Stimulated activated CD8-positive, alpha-beta memory T cell treated with anti-CD3 and anti-CD28 coated beads, Interleukin-15, amount 100 ng/mL, for 4 hours (primary cell): ENCODE data around the gene FCER2.

Source experiments
- DNase-seq, 2 donors: peaks; one replicate each; pipeline ENCODE4 v3.0.0-alpha.2; 2020; ENCODE audit warnings: low read depth in 2 of 2

The FCER2 gene

DNA sequence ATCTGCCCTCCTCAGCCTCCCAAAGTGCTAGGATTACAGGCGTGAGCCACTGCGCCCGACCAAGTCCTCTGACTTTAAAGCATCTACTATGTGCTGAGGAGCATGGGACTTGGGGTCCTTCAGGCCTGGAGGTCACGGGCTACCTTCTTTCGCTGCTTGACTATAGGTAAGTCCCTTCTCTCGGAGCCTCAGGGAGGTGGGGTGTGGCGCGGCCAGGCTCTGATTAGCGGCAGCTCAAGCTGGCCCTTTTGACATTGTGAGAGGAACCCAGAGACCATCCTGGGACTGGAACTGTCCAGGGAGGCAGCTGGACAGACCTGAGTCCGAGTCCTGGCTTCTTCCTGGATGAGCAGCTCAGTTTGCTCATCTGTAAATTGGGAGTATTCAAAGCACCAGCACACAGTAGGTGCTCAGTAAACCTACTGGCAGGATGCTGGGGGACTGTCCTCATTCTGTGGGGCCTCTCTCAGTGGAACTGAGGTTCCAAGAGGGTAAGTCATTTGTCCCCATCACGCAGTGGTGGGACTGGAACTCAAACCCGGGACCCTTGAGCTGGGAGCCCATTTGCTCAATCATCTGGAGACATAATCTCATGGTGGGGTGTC is 780 bp downstream of the FCER2 start:
- no peak for DNase-seq

DNA sequence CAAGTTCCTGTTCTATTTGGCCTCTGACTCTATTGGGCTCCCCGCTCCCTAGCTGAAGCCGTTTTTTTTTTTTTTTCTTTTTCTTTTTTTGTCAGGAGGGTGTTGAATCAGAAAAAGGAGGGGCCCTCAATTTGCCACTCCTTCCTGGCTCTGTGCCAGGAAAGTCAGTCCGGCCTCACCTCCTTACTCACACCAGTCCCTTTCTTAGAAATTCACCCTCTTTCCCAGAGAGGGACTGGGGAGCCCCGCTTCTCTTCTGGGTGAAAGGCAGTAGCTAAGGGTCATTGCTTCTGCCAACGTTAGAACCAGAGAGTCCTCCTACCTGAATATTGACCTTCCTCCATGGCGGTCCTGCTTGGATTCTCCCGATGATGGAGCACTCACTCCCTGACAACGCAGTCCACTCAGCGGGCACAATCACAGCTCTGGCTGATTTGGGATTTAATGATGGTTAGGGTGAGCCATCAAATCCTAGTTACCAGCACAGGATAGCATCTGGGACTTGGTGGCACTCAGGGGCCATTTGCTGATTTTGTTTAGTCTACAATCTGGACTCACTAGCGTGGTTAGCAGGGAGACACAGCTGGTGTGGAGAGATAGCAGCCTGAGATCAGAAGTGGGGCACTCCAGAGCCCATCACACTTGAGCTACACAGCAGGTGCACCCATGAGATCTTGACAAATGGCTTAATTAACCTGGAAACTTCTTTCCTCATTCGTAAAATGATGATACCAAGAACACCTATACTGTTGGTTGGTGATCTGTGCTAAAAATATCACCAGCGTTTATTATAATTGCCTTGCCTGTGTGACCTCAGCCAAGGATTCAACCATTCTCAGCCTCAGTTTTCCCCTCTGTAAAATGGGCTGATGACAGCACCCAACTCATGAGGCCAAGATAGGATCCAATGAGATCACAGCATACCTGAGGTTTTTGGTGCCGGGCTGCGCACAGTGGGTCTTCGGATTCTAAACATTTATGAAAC is 2.2 kb downstream of the FCER2 start:
- DNase-seq: no peak

DNA sequence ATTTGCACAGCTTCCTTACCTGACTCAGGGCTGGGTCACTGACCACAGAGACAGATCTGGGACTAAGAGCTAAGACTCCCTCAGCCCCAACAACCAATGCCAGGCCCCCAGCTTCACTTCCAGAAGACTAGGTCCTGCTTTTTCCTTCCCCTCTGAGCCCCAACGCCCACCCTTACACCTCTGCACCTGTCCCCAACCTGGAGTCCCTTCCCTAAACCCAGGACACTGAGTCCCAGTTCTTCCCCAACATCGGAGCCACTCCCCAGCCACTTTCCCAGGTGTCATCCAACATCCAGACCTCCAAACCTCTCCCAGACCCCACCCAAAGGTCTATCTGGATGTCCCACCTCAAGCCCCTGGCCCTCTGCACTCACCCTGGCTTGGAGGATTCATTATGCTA is 2.9 kb downstream of the FCER2 start:
- DNase-seq: no peak

GRCh38 chr19:7698583-7698982 is 3.3 kb downstream of the FCER2 start:
- no peak for DNase-seq

- DNase-seq: no peak
Measured at GRCh38 chr19:7697721-7698287, 4.1 kb downstream of the FCER2 start.

DNA sequence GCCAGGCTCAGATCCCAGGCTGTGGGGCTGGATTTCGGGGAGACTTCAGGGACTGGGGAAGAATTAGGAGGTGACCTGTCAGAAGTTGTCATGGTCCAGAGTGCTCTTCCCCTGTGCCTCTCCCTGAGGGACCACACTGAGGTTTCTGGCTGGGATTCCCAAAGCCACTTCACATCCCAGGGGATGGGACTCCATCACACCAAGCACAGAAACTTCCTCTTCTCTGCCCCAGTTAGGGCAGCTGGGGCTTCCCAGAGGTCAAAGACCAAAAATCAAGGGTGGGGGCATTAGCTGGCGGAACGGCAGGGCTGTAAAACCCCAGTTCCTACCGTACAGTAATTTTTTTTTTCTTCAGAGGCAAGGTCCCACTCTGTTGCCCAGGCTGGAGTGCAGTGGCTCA is 7.4 kb downstream of the FCER2 start:
- DNase-seq: no peak

- no peak for DNase-seq
Measured at GRCh38 chr19:7692417-7693088, 9.4 kb downstream of the FCER2 start.

- DNase-seq: no peak
Measured at GRCh38 chr19:7691497-7691896, 10.4 kb downstream of the FCER2 start.

DNA sequence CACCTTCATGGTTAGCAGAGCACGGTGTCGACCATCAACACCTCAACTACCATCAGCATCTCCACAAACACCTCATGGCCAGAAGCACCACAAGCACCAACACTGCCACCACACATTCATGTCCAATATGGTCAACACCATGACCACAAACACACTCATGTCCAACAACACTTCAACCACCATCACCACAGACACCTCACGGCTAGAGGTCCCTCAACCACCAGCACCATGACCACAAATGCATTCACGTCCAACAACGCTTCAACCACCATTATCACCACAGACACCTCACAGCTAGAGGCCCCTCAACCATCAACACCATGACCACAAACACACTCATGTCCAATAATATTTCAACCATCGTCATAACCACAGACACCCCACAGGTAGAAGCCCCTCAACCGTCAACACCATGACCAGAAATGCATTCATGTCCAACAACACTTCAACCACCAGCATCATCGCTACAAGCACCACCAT is 11.1 kb downstream of the FCER2 start:
- DNase-seq: no peak

DNA sequence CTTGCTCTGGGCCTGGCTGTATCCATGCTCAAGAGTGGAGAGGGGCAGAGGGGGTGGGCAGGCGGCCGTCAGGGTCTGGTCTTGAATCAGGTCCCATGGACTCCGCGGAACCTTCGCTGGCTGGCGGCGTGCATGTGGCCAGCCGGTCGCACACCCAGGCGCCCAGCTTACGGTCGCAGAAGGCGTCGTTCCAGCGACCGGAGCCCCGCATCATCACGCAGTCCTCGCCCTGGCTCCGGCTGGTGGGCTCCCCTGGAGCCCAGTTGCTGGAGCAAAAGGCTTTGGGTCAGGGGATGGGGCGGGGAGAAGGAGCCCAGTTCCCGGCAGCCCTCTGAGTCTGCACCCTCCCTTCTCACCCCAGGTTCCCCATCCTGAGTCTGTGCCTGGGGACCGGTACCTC is 12.8 kb downstream of the FCER2 start:
- no peak for DNase-seq

- no peak for DNase-seq
Measured at GRCh38 chr19:7687177-7687576, 14.8 kb downstream of the FCER2 start.

DNA sequence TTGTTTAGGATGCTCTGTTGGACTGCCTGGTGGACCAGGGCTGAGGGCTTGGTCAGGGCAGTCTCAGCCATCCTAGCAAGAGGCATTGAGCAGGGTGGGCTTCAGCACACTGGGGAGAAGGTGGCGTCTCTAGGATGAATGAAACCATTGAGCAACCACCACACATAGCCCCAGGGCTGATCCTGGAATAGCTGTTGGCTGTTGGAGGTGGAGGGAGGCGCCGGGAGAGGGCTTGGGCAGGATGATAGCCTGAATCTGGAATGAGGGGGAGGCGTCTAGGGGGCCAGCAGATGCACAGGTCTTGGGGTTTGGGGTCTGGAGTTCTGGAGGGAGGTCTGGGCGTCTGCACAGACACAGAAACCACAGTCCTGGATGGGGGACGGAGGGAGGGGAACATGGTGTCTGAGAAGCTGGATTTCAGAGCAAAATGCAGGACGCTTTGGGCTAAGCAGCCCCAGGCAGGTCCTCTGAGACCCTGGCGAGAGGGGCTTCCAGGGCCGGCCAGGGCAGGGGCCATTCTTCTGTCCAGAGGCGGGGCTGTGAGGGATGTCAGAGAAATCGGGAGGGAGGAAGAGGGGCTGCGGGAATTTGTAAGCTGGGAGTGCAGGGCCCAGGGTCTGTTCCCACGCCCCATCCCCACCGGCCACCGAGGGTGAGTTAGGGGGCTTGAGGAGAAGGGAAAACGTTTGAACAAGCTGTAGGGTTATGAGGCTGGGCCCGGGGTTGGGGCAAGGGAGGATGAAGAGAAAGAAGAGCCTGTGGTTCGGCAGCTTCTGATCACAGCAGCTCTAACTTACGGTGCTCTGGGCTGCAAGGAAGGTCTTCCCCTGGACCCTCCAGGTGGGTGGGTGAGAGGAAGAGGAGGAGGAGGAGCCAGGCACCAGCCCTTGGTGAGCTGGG is 16.1 kb downstream of the FCER2 start:
- no peak for DNase-seq

GRCh38 chr19:7682175-7682855 is 19.6 kb downstream of the FCER2 start:
- no peak for DNase-seq

GRCh38 chr19:7681340-7682174 is 20.4 kb downstream of the FCER2 start:
- DNase-seq: peak; percentile 48 to 76

GRCh38 chr19:7680606-7681339 is 21.2 kb downstream of the FCER2 start, which contains the start of gene TRAPPC5:
Gene TRAPPC5, plus strand, starts transcription at chr19:7680833. Its CDS starts 1,421 bp downstream, at chr19:7682254.
- DNase-seq: peak; percentile 70 to 78

DNA sequence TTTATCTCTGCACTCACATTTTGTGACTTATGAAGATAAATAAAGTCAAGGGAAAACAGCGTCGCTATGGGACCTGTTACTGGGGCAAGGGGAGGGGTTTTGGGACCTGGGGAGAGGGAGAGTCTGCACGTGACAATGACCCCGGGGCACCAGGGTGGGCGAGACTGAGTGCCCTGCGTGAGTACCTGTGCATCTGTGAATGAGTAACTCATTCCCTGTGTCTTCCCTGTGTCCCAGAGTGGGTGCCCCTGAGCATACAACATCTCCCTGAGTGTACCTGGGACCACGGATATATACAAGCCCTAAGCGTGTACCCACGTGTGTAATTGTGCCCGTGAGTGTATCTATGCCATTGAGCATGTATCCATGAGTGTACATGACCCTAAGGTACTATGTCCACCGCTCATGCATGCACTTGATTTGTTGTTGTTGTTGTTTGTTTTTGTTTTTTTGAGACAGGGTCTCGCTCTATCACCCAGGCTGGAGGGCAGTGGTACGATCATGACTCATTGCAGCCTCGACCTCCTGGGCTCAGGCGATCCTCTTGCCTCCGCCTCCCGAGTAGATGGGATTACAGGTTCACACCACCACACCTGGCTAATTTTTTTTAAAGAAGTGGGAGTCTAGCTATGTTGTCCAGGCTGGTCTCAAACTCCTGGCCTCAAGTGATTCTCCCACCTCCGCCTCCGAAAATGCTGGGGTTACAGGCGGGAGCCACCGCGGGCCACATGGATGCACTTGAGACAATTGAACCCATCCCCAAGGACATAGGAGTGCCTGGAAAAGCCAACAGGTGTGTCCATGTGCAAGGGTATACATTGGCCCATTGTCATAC is 21.9 kb downstream of the FCER2 start:
- DNase-seq: no peak

DNA sequence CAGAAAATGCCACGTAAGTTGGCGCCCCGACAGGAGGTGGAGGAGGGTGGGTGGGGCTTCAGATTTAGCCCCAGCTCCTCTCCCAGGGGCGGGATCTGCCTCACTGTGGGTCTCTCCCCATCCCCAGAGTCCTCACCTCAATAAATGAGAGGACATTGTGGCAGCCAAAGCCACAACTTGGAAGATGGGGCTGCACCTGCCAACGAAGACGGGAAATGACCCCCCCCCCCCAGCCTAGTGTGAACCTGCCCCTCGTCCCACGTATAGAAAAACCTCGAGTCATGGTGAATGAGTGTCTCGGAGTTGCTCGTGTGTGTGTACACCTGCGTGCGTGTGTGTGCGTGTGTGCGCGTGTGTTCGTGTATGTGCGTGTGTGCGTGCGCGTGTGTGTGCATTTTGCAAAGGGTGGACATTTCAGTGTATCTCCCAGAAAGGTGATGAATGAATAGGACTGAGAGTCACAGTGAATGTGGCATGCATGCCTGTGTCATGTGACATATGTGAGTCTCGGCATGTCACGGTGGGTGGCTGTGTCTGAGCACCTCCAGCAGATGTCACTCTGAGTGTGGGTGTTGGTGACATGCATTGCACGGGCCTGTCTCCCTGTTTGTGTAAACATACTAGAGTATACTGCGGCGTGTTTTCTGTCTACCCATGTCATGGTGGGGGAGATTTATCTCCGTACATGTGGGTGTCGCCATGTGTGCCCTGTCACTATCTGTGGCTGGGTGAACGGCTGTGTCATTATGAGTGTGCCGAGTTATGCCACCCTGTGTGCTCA is 22.8 kb downstream of the FCER2 start:
- peak; percentile 34 to 57 for DNase-seq
